SKM-1 (cell line): ENCODE results near the gene SLCO4C1.

ENCODE experiments used
- DNase-seq: peaks from one replicate; lab custom pipeline; 2025; ENCODE audit not compliant: unreplicated experiment; lab: John Stamatoyannopoulos, UW

The SLCO4C1 gene

DNA sequence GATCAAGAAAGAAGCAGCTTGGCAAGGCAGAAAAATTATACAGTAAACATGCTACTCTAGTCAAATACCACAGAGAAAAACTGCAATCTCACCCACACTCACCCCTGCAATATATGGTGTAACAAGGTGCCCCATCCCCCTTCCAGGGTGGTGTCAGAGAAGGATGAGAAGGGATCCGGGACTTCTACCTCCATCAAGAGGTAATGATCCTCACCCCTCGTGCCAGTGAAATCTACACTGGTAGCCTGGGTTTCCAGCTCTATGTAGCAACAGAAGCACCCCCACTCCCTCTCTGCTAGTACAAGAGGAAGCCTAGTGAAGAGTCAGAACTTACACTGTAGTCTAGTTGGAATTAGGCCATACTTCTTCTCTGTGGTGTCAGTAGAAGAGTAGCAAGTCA, 18.9 kb downstream of the SLCO4C1 start:
- DNase-seq: peak; percentile 23

DNA sequence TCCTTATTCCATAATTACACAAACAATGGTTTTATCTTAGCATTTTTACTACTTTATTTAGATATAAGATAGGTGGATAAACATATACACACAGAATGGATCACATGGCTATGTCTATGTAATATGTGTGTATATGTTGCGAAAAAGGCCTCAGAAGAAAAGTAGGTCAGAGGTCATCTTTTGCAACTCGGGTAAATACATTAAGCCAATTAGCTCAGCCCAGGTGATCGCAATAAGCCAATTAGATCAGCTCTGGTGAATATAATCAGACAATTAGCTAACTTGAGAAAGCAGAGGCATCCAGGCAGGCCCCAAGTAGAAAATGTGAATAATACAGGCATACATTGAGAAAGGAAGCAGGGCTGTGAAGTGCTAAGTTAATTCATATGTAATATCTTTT, 24.3 kb downstream of the SLCO4C1 start:
- DNase-seq: no peak

DNA sequence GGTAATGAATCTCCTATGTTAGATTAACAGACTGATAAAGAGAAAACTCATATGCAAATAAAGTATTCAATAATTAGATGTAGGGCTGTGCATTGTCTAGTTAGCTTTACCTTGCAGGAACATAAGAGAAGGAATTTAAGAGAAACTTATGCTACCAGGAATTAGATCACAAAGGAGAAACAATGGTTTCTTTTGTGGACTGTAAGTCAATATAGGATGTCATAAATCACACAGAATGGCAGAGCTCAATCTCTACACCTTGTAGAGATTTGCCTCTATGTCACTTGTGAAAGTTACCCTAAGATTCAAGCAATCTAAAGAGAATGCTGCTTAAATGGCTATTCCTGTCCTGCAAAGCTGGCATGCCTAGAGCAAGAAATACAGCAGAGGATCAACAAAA, 26.0 kb downstream of the SLCO4C1 start:
- DNase-seq: no peak

DNA sequence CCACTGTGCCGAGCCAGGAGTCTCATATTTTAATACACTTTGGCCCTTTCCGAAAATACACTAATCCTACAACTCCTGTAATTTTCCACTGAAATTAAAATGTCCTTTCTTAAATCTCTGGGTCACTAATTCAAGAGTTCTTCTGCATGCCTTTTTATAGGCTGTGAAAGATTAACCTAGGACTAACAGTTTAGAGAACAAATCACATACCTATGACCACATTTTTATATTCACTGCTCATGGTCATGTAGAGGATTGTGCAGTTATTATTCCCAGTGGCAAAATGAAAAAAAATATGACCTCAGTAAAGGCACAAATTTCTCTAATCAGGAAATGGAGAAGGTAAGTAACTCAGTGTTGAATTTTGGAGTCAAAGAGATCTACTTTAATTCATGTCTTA, 33.4 kb downstream of the SLCO4C1 start:
- DNase-seq: no peak

DNA sequence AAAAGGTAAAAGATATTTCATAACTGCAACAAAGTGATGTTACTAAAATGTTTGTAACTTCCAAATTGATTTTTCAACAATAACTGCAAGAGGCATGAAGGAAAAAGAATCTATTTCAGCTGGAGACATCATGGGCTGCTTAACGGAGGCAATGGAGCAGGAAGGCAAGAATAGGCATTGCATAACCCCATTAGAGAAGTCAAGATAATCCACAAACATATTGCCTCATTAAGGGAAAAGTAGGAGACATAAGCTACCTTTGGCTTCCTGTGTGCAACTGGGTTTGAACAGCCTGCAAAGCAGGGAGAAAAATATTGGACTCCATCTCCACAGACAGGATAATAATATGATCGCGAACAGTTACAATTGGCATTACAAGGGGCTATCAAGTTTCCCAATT, 46.7 kb downstream of the SLCO4C1 start:
- no peak for DNase-seq

DNA sequence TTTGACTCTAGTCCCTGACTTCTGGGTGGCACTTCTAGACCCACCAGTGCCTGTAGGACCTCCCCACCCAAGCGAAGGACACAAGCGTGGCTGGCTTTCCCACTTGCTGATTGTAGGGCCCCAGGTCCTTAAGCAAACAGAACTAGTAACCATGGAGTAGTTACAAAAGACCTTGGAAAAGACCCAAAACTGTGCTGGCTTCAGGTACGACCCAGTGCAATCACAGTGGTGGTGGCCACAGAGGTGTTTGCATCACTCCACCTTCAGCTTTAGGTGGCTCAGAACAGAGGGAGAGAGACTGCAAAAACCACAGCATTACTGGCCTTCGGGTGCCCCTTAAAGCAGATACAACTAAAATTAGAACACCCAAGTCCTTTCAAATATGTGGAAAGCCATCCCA, 52.9 kb downstream of the SLCO4C1 start:
- DNase-seq: no peak

DNA sequence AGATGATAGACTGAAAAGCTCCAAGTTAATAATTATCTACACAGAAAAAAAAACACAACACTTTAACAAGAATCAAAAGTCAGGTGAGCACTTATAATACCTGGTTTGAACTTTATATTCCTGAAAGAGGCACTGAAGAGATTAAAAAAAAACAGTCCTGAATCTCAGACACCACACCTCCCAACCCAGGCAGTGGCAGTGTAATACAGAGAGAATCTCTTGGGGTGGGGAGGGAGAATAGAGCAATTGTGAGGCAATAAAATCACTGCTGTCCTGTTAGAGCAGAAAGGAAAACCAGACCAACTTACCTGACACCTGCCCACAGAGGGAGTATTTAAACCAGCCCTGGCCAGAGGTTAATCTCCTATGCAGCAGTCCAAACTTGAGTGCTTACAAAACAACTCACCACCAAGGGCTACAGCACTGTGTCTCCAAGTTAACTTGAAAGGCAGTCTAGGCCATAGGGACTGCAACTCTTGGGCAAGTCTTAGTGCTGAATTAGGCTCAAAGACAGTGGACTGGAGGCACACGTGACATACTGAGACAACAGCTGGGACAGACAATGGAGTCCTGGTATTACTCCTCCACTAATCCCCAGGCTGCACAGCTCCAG, 54.2 kb downstream of the SLCO4C1 start:
- no peak for DNase-seq

DNA sequence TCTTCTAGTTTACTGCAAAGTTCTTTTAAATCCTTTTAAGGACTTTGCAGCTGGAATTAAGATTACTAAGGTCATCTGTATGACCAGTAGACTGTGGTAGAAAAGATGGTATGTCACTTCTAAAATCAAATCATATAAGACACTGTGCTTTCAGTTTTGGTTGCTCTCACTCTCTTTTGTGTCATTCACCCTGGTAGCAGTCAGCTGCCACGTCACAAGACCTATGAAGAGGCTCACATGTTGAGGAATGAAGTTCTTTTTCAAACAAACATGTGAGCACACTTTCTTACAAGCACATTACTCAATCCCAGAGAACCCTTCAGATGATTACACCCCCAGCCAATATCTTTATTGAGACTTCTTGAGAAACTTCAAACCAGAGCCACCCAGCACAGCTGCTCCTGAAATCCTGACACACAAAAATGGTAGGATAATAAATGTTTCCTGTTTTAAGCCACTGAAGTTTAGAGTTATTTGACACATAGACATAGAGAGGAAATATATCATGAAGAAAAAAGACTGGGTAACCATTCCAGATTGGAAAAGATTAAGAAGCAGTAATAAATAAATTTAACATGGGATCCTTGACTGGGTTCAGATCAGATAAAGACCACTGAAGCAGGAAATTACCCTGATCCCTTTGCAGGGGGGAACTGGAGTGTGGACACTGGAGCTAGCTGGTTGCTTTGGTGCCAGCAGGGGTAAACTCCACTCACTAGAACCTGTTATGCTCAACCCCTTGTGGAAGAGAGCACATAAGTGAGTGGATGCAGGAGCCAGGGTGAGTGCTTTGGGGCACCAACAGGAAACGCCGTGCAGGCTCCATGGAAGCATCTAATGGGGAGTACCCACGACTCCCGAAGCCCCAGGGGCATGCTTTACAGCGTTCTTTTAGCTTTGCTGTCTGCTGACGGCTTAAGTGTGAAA, 64.1 kb downstream of the SLCO4C1 start:
- no peak for DNase-seq

DNA sequence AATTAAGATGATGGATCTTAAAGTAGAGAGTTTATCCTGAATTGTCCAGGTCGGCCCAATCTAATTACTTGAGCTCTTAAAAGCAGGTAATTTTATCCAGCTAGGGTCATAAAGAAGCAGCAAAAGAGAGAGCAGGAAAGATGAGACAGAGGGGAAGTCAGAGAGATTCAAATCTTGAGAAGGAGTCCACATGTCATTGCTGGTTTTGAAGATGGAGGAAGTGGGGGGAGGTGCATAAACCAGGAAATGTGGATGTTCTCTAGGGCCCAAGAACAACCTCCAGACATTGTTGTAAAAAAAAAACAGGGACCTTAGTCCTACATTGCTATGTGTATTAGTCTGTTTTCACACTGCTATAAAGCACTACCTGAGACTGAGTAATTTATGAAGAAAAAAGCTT, 66.4 kb downstream of the SLCO4C1 start:
- peak; percentile 12 for DNase-seq

DNA sequence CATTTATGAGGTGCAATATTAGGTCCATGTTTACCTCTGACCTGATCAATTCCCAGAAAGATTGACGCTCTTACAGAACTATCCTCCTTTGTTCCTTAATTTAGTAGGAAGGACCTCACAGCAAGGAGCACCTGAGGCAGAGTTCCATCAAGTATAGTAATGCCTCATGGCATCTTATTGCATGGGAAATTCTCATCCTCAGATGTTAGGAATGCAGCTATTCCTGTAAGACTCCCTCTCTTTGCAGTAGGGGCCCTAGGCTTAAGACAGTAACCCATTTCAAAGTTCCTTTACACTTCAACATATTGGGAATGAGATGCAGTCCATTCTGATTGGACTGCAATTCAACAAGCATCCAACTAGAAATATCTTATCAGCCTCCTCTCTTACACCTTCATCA, 69.8 kb downstream of the SLCO4C1 start:
- DNase-seq: no peak

DNA sequence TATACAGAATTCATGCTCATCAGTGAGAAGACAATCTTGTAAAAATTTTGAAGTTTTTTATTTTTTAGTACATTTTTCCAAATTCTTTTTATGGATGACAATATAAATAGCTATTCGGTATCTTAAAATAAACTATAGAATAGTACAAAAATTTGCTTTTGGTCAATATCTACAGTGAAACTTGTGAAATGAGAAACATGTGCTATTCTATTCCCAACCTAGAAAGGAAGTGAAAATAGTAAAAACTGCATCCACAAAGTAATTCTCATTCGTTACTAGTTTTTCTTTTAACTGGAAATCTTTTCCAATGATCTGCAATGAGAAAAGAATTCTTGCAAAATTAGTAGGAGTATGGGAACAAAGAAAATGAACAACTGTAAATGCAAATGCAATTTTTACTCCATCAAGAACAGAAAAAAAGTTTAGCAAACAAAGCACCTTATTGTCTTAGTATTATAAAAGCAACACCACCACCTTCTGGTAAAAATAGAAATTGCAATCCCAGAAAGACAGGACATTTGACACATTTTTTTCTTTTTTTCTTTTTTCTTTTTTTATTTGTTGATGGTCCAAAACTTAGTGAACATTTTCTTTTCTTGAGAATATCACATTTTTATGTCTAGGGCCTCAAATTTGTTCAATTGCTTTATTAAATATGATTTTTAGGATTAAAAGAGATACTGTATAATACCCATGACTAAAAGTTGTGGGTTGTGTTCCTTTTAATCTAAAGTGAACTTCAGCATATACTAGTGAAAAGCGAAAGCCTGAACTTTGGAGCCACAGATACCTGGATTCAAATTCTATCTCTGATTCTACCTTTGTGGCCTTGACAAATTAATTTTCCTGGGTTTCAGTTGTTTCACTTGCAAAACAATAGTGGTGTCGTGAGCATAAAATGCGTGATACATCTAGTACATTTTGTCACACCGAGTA, 72.3 kb downstream of the SLCO4C1 start:
- DNase-seq: no peak

DNA sequence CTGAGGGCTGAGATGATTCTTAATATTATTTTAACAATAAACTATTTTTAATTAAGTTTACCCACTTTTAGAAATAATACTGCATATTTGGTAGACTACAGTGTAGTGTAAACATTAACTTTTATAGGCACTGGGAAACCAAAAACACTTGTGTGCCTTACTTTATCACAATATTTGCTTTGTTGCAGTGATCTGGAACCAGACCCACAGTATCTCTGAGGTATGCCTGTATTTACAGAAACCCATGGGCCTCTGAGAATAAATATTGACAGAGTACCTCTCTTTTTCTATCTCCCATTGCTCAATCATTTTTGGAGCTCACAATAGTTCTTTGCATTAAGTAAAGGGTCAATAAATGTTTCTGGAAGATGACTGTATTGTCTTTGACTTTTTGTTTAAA, 73.3 kb downstream of the SLCO4C1 start:
- DNase-seq: no peak

DNA sequence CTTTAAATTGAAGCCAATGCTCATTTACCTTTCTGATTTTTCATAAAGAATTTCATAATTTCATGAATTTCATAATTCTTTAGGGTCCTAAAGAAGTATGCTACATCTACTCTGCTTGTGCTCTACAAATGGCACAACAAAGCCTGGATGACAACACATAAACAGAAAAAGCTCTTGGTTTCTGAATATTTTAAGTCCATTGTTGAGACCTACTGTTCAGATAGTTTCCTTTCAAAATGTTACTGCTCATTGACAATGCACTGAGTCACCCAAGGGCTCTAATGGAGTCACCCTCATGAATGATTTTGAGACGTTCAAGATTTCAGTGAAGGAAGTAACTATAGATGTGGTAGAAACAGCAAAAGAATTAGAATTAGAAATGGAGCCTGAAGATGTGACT, 74.1 kb downstream of the SLCO4C1 start:
- DNase-seq: no peak

DNA sequence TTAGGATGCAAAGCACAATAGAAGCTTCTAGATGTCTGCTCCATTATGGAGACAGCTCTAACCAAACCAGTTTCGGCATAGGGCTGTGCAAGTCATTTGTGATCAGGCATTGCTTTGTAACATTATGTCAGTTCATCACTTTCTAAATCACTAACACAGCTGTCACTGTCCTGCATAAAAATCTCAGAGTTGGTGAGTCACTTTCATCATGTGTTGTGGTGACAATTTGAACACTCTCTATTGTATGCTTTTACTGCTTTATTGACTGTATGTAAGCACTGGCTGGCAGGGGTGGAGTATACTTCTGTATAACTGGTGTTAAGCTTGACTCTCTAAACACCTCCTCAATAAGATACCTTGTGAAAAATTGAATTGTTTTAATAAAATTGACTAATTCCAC, 77.9 kb downstream of the SLCO4C1 start:
- DNase-seq: no peak

DNA sequence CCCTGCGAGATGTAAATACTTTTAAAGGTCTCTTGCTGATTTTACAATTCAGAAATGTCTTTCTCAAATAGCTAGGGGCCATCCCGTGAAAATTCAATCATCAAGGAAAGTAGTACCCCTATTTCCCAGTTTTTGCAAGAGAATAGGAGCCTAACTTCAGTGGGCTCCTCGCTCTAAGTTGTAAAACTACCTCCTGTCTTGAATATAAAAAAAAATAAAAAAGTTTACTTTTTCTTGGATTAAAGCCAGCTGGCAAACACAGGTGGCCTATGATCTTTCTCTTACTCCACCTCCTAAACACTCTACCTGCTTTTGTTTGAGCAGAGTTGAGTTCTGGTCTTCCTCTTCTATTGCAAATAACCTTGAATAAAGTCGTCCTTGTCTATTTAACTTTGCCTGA, 79.4 kb downstream of the SLCO4C1 start:
- DNase-seq: no peak

DNA sequence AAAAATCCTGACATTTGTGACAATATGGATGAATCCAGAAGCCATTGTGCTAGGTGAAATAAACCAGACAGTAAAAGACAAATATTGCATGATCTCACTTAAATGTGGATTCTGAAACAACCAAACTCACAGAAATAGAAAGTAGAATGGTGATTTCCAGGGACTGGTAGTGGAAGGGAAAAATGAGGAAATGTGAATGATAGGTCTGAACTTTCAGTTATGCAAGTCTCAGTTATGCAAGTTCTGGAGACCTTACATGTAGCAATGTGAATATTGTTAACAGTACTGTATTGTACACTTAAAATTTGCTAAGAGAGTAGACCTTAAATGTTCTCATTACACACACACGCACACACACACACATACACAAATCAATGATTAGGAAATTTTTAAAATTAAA, 84.9 kb downstream of the SLCO4C1 start:
- peak; percentile 80 for DNase-seq

DNA sequence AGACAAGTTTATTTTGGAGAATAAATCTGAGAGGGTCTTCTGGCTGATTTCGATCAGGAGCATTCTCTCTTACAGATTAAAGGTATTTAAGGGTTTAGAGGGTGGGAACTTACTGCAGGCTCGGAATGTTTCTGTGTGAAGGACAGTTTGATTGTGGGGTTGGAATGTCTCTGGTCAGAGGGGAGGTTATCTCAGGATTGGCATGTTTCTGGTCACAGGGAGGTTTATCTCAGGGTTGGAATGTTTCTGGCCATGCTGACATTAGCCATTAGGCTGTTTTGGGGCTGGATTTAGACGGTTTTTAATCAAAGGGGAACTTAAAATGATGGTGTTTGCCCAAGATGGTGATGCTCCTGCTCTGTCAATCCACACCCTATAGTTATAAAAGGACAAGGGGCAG, 95.2 kb downstream of the SLCO4C1 start:
- no peak for DNase-seq

DNA sequence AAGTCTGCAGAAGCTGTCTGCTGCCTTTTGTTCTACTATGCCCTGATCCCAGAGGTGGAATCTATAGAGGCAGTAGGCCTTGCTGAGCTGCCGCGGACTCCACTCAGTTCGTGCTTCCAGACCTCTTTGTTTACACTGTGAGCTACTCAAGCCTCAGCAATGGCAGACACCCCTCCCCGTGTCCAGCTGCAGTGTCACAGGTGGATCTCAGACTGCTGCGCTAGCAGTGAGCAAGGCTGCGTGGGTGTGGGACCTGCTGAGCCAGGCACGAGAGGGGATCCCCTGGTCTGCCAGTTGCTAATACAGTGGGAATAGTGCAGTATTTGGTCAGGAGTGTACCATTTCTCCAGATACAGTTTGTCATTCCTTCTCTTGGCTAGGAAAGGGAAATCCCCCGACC, 99.6 kb downstream of the SLCO4C1 start:
- no peak for DNase-seq
